SK-N-MC (cell line): ENCODE results near the gene SIDT1.

Experiments
- EZH2 ChIP-seq: fragments of 200-600 bp; sonication (generic); IDR thresholded peaks from one replicate; pipeline ENCODE4 v1.6.1; 2017; ENCODE audit warnings: antibody characterized with exemption
- POLR2AphosphoS5 ChIP-seq: IDR thresholded peaks from 2 replicates; pipeline ENCODE4 v1.6.1; 2012; ENCODE audit warnings: mild to moderate bottlenecking, low read depth, low read length, borderline replicate concordance

- TF ChIP-seq EZH2 (no peak), POLR2AphosphoS5 (no peak)
These were observed 96.4 kb downstream of the SIDT1 start for GRCh38 chr3:113628788-113629187.
